ENCODE results near the gene S1PR2.

Gene S1PR2

GRCh38 chr19:10230861-10231611, at the start of gene S1PR2:
TSS of gene S1PR2 (minus strand) at chr19:10231331. CDS start at chr19:10224905, 6,426 bp downstream.
- peak; percentile 71 for DNase-seq

DNA sequence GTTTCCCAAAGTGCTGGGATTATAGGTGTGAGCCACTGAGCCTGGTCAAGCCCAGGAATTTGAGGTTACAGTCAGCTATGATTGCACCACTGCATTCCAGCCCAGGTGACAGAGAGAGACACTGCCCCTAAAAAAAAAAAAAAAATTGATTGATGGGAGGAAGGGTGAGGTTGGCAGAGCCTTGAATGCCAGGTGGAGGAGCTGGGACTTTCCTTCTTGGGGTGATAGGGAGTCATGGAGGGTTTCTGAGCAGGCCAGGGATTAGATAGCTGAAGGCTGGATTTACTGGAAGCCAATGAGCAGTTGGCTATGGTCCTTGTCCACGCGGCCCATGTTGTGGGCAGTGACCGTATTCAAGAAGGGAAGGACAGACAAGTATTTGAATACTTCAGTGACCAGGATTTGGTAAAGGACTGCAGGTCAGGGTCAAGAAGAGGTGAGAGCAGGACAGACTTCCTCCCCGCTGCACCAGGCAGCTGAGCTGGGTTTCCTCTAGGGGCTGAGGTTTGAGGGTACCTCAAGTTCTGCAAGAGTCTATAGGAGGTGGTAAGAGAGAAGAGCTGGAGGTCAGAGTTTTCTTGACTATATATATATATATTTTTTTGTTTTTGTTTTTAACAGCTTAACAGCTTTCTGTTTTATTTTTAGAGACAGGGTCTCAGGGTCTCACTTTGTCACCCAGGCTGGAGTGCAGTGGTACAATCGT, 48.8 kb upstream of the S1PR2 start:
- DNase-seq: no peak

DNA sequence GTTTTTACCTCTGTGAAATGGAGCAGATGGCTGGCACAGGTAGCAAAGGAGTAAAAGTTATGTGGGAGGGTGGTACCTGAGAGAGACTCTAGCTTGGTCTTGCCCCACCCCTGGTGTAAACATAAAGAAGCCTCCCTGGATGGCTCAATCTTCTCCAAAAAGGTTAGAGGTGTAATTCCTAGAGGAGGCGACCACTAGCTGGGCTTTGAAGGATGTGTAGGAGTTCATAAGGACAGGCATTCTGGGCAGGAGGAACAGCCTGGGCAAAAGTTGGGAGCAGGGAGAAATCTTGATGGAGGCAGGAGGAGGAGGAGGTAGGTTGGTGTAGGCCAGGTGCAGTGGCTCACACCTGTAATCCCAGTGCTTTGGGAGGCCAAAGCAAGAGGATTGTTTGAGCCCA, 47.8 kb upstream of the S1PR2 start:
- no peak for DNase-seq

GRCh38 chr19:10277795-10278589, 46.9 kb upstream of the S1PR2 start:
- DNase-seq: no peak

GRCh38 chr19:10274589-10274988, 43.5 kb upstream of the S1PR2 start:
- no peak for DNase-seq

DNA sequence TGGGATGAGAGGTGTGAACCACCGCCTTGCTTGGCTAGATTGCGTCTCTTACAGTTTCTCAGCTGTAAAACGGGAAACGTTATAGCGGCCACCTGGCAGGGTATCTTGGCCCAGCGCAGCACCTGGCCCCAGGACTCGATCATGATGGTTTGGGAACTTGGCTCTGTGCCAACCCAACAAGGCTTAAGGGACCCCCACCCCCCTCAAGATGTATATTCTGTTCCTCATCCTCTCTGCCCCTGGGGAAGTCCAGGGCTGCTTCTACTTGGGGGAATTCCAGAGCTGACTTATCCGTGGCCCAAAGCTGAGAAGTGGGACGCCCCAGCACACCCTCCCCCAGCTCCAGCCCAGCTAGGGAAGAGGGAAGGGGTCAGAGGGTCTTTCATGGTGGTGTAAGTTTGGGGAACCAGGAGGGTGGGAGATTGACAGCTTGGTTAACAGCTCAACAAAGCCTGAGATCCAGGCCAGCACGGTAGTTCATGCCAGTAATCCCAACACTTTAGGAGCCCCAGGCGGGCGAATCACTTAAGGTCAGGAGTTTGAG, 40.5 kb upstream of the S1PR2 start:
- DNase-seq: no peak

DNA sequence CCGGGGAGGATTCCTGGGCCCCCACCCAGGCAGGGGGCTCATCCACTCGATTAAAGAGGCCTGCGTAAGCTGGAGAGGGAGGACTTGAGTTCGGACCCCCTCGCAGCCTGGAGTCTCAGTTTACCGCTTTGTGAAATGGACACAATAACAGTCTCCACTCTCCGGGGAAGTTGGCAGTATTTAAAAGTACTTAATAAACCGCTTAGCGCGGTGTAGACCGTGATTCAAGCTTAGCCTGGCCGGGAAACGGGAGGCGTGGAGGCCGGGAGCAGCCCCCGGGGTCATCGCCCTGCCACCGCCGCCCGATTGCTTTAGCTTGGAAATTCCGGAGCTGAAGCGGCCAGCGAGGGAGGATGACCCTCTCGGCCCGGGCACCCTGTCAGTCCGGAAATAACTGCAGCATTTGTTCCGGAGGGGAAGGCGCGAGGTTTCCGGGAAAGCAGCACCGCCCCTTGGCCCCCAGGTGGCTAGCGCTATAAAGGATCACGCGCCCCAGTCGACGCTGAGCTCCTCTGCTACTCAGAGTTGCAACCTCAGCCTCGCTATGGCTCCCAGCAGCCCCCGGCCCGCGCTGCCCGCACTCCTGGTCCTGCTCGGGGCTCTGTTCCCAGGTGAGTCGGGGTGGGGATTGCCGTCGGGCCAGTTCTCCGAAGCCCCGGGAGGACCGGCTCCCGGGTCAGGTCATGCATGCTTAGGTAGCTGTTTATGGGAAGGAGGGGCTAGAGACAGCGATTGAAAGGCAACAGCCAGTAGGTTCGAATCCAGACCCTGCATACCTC, 39.7 kb upstream of the S1PR2 start, which contains the start of gene ICAM1:
ICAM1 (plus strand) TSS at position 505 of the 779 bp plus-strand sequence; CDS start at position 545, 40 bp downstream.
- DNase-seq: peak; percentile 65

GRCh38 chr19:10270180-10270615, 39.1 kb upstream of the S1PR2 start:
- DNase-seq: peak; percentile 56

GRCh38 chr19:10269333-10270179, 38.4 kb upstream of the S1PR2 start:
- peak; percentile 88 for DNase-seq

- no peak for DNase-seq
These were observed 36.9 kb upstream of the S1PR2 start for GRCh38 chr19:10268071-10268470.

- no peak for DNase-seq
These were observed 35.6 kb upstream of the S1PR2 start for GRCh38 chr19:10266706-10267105.

DNA sequence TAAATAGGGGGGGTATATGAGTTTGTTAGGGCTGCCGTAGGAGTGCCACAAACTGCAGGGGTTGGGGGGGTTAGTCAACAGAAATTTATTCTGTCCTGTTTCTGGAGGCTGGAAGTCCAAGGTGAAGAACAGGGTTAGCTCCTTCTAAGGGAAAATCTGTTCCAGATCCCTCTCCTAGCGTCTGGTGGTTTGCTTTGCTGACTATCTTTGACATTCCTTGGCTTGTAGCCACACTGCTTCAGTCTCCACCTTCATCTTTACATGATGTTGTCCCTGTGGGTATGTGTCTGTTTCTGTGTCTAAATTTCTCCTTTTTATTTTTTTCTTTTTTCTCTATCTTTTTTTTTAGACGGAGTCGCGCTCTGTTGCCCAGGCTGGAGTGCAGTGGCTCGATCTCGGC, 31.6 kb upstream of the S1PR2 start:
- DNase-seq: no peak

- peak; percentile 58 for DNase-seq
These were observed 29.0 kb upstream of the S1PR2 start for GRCh38 chr19:10260141-10260584.

- peak; percentile 90 for DNase-seq
These were observed 28.2 kb upstream of the S1PR2 start for GRCh38 chr19:10259162-10259905.

- no peak for DNase-seq
These were observed 27.1 kb upstream of the S1PR2 start for GRCh38 chr19:10258080-10258710.

- DNase-seq: no peak
These were observed 26.0 kb upstream of the S1PR2 start for GRCh38 chr19:10256970-10257615.

DNA sequence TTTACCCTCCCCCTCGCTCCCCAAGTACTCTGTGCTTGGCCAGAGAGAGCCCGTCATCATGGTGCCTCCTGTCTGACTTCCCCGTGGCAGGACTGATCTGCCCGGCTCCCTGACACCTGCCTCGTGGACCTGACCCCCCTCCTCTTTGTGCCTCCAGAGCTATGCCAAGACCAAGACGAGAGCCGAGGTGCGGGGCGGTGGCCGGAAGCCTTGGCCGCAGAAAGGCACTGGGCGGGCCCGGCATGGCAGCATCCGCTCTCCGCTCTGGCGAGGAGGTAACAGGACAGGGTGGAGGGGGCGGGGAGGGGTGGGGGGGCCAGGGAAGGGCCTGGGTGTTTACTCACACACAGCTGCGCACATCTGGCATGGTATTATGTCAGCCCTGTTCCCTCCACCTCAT, 25.4 kb upstream of the S1PR2 start:
- no peak for DNase-seq

GRCh38 chr19:10255358-10255757, 24.2 kb upstream of the S1PR2 start:
- no peak for DNase-seq

DNA sequence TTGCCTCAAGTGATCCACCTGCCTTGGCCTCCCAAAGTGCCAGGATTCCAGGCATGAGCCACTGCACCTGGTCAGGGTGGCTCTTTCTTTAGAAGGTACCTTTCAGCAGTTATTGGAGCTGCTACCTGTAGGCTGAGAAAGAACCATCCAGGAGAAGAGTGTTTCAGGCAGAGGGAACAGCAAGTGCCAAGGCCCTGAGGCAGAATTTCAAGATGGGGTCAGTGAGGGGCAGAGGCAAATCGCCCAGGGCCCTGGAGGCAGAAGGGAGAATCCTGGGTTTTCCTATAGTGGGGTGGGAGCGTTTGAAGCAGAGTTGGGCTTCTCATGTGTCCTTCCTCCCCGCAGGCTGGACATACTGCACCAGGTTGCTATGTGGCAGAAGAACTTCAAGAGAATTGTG, 23.1 kb upstream of the S1PR2 start:
- DNase-seq: no peak
